GM12873 (cell line): Measurements from ENCODE around the gene SMAD6.

Source experiments
- CTCF ChIP-seq: IDR thresholded peaks from 2 replicates; pipeline ENCODE4 v1.5.1; 2012; ENCODE audit warnings: low read depth, mild to moderate bottlenecking, moderate library complexity, low read length, control low read depth; ENCODE audit not compliant: insufficient read depth; ENCODE audit errors: missing control alignments

SMAD6 gene

GRCh38 chr15:66702035-66702786 lies at the start of gene SMAD6:
Gene SMAD6, plus strand, starts transcription at chr15:66702236. Its CDS starts 1,023 bp downstream, at chr15:66703259.
- TF ChIP-seq CTCF, result no peak

- TF ChIP-seq CTCF, result no peak
Measured at GRCh38 chr15:66652806-66653205, 49.2 kb upstream of the SMAD6 start.

GRCh38 chr15:66653398-66653797 lies 48.6 kb upstream of the SMAD6 start:
- no peak for TF ChIP-seq CTCF

- TF ChIP-seq CTCF, result no peak
Measured at GRCh38 chr15:66653852-66654251, 48.2 kb upstream of the SMAD6 start.

GRCh38 chr15:66654361-66654738 lies 47.7 kb upstream of the SMAD6 start:
- no peak for TF ChIP-seq CTCF

GRCh38 chr15:66654739-66655375 lies 47.2 kb upstream of the SMAD6 start:
- no peak for TF ChIP-seq CTCF

- no peak for TF ChIP-seq CTCF
Measured at GRCh38 chr15:66655511-66655910, 46.5 kb upstream of the SMAD6 start.
